CD14-positive monocyte (primary cell): ENCODE data around the gene CFHR1. TPM values are rescaled to one million over a fixed set of nuclear protein-coding genes. Genes with fewer than 3 reads are reported as not detected.

Source experiments
- DNase-seq, 3 donors: peaks; one replicate each; pipeline ENCODE4 v3.0.0-alpha.2; 2011 to 2022
- H2AFZ ChIP-seq: 2 replicates; pipeline ENCODE4 v1.6.0; 2012; ENCODE audit warnings: mild to moderate bottlenecking, low read depth, low read length, inconsistent platforms; ENCODE audit not compliant: insufficient read depth, poor library complexity, severe bottlenecking
- H3K27ac ChIP-seq, 2 donors: 1 replicate in 1 of 2; 2 replicates in 1 of 2; pipeline ENCODE4 v1.5.1; 2012 to 2013; ENCODE audit warnings: low read length in 2 of 2, control low read depth in 1 of 2, inconsistent platforms in 1 of 2, low read depth in 1 of 2, mild to moderate bottlenecking in 1 of 2
- H3K27me3 ChIP-seq, 2 donors: one replicate each; pipeline versions ENCODE4 v1.6.0 to v1.6.1; 2011 to 2013; ENCODE audit warnings: low read length in 2 of 2; ENCODE audit not compliant: control insufficient read depth in 2 of 2, insufficient read depth in 2 of 2
- H3K36me3 ChIP-seq, 2 donors: replicated peaks in 1 of 2; 1 replicate in 1 of 2; 2 replicates in 1 of 2; pipeline versions ENCODE4 v1.5.1 to v1.6.1; 2012 to 2013; ENCODE audit warnings: low read length in 2 of 2, control low read depth in 1 of 2, inconsistent platforms in 1 of 2, mild to moderate bottlenecking in 1 of 2; ENCODE audit not compliant: insufficient read depth in 2 of 2, control insufficient read depth in 1 of 2
- H3K4me1 ChIP-seq, 2 donors: 1 replicate in 1 of 2; 2 replicates in 1 of 2; pipeline versions ENCODE4 v1.5.1 to v1.6.1; 2012 to 2013; ENCODE audit warnings: low read length in 2 of 2, control low read depth in 1 of 2, inconsistent platforms in 1 of 2, mild to moderate bottlenecking in 1 of 2, moderate library complexity in 1 of 2; ENCODE audit not compliant: insufficient read depth in 2 of 2, control insufficient read depth in 1 of 2
- H3K4me2 ChIP-seq: replicated peaks from 2 replicates; pipeline ENCODE3; 2012; ENCODE audit warnings: low read length, moderate library complexity, mild to moderate bottlenecking; ENCODE audit not compliant: poor library complexity, severe bottlenecking; ENCODE audit errors: extremely low read depth
- H3K4me3 ChIP-seq, 3 experiments: fragments of 200-600 bp in 1 of 3; sonication (generic) in 1 of 3; replicated peaks in 1 of 3; 1 replicate in 2 of 3; 2 replicates in 1 of 3; pipeline ENCODE4 v1.5.1; 2011 to 2013; ENCODE audit warnings: low read length in 3 of 3, mild to moderate bottlenecking in 3 of 3, control low read depth in 2 of 3, low read depth in 2 of 3, inconsistent platforms in 1 of 3, moderate library complexity in 1 of 3
- H3K79me2 ChIP-seq: 2 replicates; pipeline ENCODE4 v1.6.0; 2012; ENCODE audit warnings: mild to moderate bottlenecking, control low read depth, inconsistent platforms, low read length, moderate library complexity; ENCODE audit not compliant: insufficient read depth
- H3K9ac ChIP-seq: 2 replicates; pipeline ENCODE4 v1.6.0; 2017; ENCODE audit warnings: low read length, mild to moderate bottlenecking; ENCODE audit not compliant: insufficient read depth, poor library complexity, severe bottlenecking
- H3K9me3 ChIP-seq, 2 donors: replicated peaks in 1 of 2; 1 replicate in 1 of 2; 2 replicates in 1 of 2; pipeline versions ENCODE4 v1.5.1 to v1.6.1; 2012 to 2013; ENCODE audit warnings: low read length in 2 of 2, control low read depth in 1 of 2; ENCODE audit not compliant: control insufficient read depth in 1 of 2, insufficient read depth in 1 of 2
- H4K20me1 ChIP-seq: 2 replicates; pipeline ENCODE4 v1.6.0; 2012; ENCODE audit warnings: mild to moderate bottlenecking, low read length, control low read depth, moderate library complexity; ENCODE audit not compliant: insufficient read depth
- H3K27ac Mint-ChIP-seq, 7 donors: one replicate each; pipeline ENCODE4 v1.8.0; 2020; ENCODE audit warnings: mild to moderate bottlenecking in 7 of 7, mixed read lengths in 7 of 7, moderate library complexity in 6 of 7, inconsistent platforms in 2 of 7
- H3K27me3 Mint-ChIP-seq, 3 donors: one replicate each; pipeline ENCODE4 v1.8.0; 2021 to 2022; ENCODE audit warnings: low read depth in 3 of 3, mild to moderate bottlenecking in 3 of 3, mixed read lengths in 3 of 3, moderate library complexity in 3 of 3, inconsistent platforms in 1 of 3
- H3K36me3 Mint-ChIP-seq, 2 donors: one replicate each; pipeline ENCODE4 v1.8.0; 2020; ENCODE audit warnings: mixed read lengths in 2 of 2, inconsistent platforms in 1 of 2, mild to moderate bottlenecking in 1 of 2
- H3K4me1 Mint-ChIP-seq: one replicate; pipeline ENCODE4 v1.8.0; 2020; ENCODE audit warnings: mild to moderate bottlenecking, mixed read lengths
- H3K4me3 Mint-ChIP-seq, 2 donors: one replicate each; pipeline ENCODE4 v1.8.0; 2020; ENCODE audit warnings: mild to moderate bottlenecking in 2 of 2, mixed read lengths in 2 of 2, moderate library complexity in 1 of 2
- H3K9me3 Mint-ChIP-seq, 7 donors: one replicate each; pipeline ENCODE4 v1.8.0; 2020 to 2022; ENCODE audit warnings: mixed read lengths in 7 of 7, mild to moderate bottlenecking in 6 of 7, moderate library complexity in 6 of 7, inconsistent platforms in 2 of 7
- WGBS: methylation state at CpG from one replicate; pipeline ENCODE4 v1.1.5; 2013; ENCODE audit warnings: missing lambda C conversion rate; ENCODE audit not compliant: insufficient coverage; 5-methylcytosine and 5-hydroxymethylcytosine counted together
- intact Hi-C, 2 donors: fragments of 100-400 bp; cut with micrococcal nuclease; formaldehyde crosslinking; loops; one replicate each; pipeline versions ENCODE4 v1.15.0 to v1.15.1; 2023
- polyA plus RNA-seq, 3 donors: library from polyadenylated mRNA; depleted of rRNA in 1 of 3; unstranded in 2 of 3; stranded (reverse) in 1 of 3; fragments of 300-500 nt in 2 of 3; fragments of >200 nt in 1 of 3; fragmentation: Illumina TruSeq in 2 of 3; gene quantifications; 1 replicate in 2 of 3; 2 replicates in 1 of 3; pipeline ENCODE4 v1.2.3, GENCODE V29; 2012 to 2021
- TF ChIP-seq, protein P1 (sequence below): fragments of 200-600 bp; IDR thresholded peaks from one replicate; pipeline ENCODE4 v1.8.0; 2022; ENCODE audit warnings: antibody characterized with exemption, mild to moderate bottlenecking

CFHR1 gene
- polyA plus RNA-seq, 3 donors = not detected

DNA sequence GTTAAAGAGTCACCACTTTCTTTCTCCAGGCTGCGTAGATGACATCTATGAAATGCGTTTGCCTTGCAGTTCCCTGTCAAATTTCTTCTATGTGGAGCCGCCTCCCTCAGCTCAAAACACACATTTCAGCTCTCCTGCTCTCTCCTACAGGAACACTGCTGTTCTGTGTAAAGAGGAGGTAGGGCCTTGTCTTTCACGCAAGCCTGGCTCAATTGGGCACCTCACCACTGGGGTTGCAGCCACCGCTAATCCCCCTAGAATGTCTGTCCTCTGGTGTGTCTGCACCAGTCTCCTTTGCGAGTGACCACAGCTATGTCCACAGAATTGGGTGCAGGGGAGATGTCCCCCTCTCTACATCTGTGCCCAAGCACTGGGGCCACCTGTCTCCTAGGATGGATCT lies 36.5 kb downstream of the CFHR1 start:
- Mint-ChIP-seq H3K4me3 (no peak overlapping the region), H3K9me3 (peaks cover 0 to 8% (median 3%) of the 10 kb centered on the region in 7 donors), H3K36me3 (no peaks in the 10 kb centered on the region), H3K27ac (no peak overlapping the region), H3K27me3 (peaks cover 0 to 2% (median 0%) of the 10 kb centered on the region in 3 donors), H3K4me1 (no peaks in the 10 kb centered on the region)
- Histone ChIP-seq H3K27ac (no peak overlapping the region), H3K79me2 (no peaks in the 10 kb centered on the region), H4K20me1 (no peaks in the 10 kb centered on the region), H3K4me1 (no peaks in the 10 kb centered on the region), H3K4me2 (no peak overlapping the region), H3K9me3 (no peaks in the 10 kb centered on the region), H3K9ac (no peak overlapping the region), H2AFZ (no peak overlapping the region), H3K36me3 (no peaks in the 10 kb centered on the region), H3K4me3 (no peak overlapping the region), H3K27me3 (no peaks in the 10 kb centered on the region)
- TF ChIP-seq, protein P1, sequence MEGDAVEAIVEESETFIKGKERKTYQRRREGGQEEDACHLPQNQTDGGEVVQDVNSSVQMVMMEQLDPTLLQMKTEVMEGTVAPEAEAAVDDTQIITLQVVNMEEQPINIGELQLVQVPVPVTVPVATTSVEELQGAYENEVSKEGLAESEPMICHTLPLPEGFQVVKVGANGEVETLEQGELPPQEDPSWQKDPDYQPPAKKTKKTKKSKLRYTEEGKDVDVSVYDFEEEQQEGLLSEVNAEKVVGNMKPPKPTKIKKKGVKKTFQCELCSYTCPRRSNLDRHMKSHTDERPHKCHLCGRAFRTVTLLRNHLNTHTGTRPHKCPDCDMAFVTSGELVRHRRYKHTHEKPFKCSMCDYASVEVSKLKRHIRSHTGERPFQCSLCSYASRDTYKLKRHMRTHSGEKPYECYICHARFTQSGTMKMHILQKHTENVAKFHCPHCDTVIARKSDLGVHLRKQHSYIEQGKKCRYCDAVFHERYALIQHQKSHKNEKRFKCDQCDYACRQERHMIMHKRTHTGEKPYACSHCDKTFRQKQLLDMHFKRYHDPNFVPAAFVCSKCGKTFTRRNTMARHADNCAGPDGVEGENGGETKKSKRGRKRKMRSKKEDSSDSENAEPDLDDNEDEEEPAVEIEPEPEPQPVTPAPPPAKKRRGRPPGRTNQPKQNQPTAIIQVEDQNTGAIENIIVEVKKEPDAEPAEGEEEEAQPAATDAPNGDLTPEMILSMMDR = no peak
- intact Hi-C loops = no loop called here
- WGBS = 80% methylated on average over 1 of the region's 6 CpGs
- DNase-seq = no peak

GRCh38 chr1:196857188-196857587 lies 37.7 kb downstream of the CFHR1 start:
- no peaks in the 10 kb centered on the region for H3K79me2 ChIP-seq
- TF ChIP-seq, protein P1 = no peak
- Mint-ChIP-seq H3K27me3 (peaks cover 0 to 2% (median 0%) of the 10 kb centered on the region in 3 donors), H3K36me3 (no peaks in the 10 kb centered on the region), H3K9me3 (peaks cover 0 to 8% (median 3%) of the 10 kb centered on the region in 7 donors), H3K4me1 (no peaks in the 10 kb centered on the region), H3K27ac (no peak overlapping the region), H3K4me3 (no peak overlapping the region)
- WGBS = no CpG with 5 or more reads among the region's 2 CpGs
- intact Hi-C loops = no loop called here
- no peak overlapping the region for H3K4me3 ChIP-seq
- no peak for DNase-seq
- no peaks in the 10 kb centered on the region for H3K36me3 ChIP-seq
- no peak overlapping the region for H3K27ac ChIP-seq
- no peak overlapping the region for H3K4me2 ChIP-seq
- no peaks in the 10 kb centered on the region for H3K4me1 ChIP-seq
- no peak overlapping the region for H3K9ac ChIP-seq
- H3K9me3 ChIP-seq = no peaks in the 10 kb centered on the region
- H3K27me3 ChIP-seq = no peaks in the 10 kb centered on the region
- no peak overlapping the region for H2AFZ ChIP-seq
- H4K20me1 ChIP-seq = no peaks in the 10 kb centered on the region
